ENCODE results near the gene ASGR1.
A peak's percentile ranks its signal among the peaks of the same experiment; 100 is the strongest.

Gene ASGR1

DNA sequence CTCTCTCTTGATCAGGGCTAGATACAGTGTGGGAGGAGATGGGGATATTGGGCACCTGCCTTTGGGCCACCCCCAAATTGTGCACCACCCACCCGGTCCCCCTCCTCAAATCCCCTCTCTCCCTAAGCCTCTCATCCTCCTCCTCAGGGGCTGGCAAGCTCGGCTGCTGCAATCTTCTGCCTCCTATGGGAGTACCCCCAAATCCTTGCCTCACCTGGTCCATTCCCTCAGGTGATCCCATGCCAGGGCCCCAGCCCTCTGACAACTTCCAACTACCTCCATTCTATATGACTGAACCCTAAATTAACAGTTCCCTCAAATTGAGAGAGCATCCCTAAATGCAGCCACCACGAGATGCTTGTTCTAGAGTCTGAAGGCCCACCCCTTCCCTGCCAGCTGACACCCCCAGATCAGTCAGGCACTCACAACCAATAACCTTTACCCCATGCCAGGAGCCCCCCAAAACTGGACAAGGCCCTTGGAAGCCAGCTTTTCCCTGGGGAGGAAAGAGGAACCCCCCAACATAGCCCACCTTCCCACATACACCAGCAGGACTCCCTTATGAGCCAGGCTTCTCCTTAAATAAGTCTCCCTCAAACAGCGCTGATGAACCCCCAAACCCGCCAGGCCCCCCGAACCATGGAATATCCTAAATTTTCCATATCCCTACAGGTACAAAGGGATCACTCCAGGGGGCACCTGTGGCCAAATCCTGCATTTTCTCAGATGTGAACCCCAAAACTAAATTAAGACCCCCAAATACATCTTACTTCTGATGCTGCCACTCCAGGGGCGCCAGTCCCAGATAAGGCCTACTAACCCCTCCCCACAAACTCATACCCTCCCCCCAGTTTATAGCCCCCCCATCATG lies 37.3 kb upstream of the ASGR1 start:
- DNase-seq (ENCODE audit: low read depth in 3 of 3) = no peak

DNA sequence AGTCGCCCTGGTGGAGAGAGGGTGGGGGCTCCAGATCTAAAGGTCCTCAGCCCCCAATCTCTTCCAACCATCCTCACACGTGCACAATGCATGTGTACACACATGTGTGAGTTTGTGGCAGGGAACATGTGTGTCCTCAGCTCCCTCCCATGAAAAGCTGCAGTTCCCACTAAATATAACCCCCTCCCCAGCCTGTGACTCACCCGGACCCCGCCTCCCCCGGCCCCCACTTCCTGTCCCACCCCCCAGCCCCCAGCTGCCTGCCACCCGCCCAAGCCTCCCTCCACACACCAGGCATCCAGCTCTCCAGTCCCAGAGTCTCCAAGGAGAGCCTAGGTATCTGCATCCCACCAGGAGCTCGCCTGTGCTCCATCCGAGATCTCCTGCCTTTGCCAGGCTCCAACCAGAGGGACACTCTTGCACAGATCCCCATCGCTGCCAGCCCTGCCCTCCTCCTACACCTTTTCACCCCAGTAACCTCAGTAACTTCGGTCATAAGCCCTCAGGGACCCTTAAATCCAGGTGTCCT lies 36.5 kb upstream of the ASGR1 start:
- no peak for DNase-seq (ENCODE audit: low read depth in 3 of 3)

DNA sequence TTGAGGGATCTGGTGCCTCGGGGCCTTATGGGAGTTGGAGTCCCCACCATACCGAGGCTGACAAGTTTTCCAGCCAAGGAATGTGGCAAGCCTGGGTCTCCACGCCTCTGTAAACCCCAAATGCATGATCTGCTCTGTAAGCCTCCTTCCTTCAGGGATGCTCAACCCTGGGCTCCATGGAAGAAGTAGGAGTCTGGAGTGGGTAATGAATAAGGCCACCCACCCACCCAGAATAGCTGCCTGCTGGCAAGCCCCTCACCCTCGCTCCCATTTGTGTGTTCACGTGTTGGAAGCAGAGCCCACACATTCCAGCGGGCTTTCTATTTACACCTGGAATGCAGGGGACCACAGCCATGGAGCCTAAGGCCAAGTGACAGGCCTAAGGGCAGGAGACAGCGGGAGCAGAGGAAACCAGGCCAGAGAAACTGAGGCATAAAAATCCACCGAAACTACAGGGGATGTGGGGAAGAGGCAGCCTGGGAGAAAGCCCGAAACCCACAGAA lies 36.0 kb upstream of the ASGR1 start:
- no peak for DNase-seq (ENCODE audit: low read depth in 3 of 3)

DNA sequence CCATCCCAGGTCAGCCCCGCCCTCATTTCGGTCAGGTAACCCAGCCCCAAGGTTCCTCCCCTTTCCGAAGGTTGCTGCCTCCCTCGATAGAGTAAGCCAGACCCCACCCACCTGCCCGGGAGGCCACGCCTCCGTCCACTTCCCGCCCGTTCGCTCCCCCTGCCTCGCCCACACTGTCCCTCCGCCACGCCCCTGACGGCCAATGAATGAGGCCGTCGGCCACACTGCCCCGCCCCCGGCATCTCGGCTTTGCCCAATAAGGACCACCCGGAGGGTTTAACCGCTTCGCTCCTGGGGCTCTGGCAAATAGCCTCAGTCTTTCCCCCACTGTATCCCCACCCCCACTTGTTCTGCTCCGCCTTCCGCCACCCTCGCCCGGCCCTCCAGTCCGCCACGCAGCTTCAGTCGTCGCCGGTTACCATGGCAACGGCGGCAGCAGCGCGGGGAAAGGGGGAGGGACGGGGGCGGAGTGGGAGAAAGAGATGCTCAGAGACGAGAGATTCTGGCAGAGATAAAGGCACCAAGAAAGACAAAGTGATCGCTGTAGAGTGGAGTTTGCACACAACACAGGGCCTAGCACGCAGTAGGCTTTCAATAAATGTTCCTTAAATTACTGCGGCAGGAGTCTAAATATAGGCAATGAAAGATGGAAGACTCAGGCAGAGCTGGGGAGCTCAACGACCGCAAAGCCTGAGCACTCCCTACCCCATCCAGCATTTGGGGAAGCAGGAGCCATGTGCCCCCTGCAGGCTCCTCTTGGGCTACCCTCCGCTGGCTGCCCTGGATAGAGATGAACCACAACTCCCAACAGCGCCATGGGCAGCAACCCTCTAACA lies 35.3 kb upstream of the ASGR1 start:
- DNase-seq (ENCODE audit: low read depth in 3 of 3) = peak; percentile 98 to 99 (median 98)

DNA sequence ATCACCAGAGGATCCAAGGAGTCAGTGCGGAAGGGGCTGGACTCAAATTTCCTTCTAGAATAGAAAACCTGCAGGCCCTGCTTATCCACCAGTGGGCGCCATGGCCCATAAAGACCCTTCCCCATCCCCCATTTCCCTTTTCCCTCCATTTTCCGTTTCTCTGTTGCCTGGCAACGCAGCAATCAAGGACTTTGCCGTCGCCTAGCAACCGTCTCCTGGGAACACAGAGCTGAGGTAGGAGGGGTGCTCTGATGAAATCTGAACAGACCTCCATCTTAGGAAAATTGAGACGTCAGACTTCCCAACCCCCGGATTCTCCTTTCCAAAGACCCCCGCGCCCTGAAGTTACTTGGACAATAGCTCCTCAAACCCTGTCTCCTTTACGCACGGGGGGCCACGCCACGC lies 34.7 kb upstream of the ASGR1 start:
- no peak for DNase-seq (ENCODE audit: low read depth in 3 of 3)

DNA sequence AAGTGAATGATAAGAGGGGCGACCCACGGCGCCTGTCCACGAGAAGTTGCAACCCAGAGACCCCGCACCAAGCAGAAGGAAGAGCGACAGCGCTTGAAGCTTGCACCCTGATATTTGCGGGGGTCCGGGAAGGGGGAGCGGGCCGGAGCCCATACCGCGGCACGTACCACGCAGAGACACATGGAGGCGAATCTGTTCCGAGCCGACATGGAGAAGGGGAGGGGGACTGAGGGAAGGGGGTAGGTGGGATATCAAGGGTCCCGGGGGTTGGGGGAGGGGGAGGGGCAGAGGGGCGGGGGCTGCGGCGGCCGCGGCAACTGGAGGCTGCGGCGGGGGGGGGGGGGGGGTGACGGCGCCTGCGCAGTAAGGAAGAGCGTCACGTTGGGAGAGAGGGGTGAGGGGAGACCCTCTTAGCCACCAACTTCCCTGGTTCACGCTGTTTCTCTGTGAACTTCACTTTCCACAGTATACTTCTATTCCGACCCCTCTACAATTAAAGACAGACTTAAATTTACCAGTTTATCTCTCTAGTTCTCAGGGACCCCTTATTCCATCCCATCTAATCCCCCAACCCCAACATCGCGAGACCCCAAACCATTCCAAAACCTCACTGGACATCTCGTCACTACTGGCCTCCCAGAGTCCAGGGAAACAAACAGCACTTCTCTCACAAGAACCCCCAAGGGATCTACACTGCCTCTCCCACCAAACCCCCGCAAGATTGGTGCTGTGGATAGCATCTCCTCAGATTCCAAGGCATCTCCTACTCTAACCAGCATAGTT lies 32.5 kb upstream of the ASGR1 start:
- no peak for DNase-seq (ENCODE audit: low read depth in 3 of 3)

DNA sequence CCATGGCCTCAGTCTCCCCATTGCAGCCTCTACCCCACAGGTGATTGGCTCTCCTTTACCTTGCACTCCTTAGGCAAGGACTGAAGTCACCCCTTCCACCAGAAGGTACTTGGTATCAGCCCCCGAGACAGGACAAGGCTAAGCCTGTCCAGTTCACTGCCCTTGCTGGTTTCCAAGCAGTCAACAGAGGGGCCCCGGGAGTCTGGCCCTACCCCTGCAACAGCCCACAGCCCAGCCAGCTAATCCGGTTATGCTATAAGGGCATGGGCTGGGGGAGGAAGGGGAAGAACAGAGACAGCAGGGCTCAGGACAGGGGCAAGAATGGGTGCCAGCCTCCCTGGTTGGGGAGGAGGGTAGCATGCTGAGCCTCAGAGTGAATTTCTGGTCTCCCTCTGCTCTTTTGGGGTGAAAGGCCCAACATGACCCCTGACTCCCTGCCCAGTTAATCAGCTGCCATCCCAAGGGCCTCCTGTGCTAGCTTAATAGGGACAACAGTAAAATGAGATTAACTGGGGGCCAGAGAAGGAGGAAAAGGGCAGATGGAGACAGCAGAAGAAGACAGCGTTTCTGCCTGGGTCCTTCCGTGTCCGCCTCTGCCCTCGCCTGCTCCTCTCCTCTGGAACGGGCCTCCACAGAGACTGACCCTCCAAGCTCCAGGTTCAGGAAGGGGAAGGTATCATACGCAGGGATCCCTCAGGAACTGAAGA lies 29.7 kb upstream of the ASGR1 start:
- no peak for DNase-seq (ENCODE audit: low read depth in 3 of 3)

DNA sequence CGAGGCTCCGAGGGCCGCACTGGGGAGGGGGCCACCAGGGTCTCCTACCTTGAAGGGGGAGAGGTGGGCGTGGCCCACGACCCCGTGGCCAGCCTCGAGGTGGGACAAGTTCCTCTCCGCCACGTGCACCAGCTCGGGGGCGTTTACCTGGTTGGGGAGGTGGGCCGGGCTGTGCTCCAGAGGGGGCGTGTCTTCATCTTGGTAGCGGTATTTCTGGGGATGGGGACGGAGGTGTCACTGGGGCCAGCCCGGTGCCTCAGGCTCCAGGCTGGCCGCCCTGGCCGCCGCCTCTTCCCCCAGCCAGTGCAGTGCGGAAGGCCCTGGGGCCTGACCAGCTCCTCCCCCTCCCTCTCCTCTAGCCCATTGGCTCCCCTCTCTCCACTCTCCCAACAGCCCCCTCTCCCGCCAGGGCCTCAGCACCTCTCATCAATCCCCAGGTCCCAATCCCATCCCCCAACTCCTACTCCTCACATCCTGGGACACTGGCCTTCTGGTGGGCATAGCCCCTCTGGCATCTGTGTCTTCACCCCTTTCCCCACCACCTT lies 28.9 kb upstream of the ASGR1 start:
- DNase-seq (ENCODE audit: low read depth in 3 of 3) = no peak

DNA sequence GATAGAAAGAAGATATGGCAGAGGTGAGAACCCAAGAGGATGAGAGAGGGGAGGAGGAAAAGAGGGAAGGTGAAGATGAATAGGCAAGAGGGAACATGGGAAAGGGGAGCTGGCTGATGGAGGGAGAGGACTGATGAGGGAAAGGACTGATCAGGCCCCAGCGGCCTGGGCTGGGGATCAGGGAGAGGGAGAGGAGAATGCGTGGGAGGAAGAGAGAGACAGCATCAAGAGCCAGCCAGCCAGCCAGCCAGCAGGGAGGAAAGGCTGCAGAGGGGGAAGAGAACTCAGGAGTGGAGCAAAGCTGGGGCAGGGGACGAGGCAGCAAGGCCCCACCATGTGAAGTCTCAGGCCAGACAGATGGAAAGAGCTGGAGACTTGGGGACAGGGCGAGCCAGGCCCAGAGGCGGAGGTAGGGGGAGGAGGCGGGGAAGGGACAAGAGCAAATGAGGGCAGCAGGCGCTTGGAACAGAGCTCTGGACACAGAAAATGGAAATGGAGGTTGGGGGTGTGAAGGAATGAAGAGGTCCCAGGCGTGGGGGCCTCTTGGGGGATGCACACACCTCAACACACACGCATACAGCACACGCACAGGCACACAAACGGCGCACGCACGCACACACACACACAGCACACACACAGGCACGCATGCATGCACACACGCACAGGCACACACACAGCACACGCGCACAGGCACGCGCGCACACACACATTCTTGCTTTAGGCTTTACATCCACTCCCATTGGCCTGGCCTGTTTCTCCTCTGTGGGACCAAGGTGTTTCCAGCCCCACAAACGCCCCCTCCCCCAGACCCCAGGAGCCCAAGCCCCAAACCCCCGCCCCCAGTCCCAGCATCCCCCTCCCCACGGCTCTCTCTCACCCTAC lies 28.2 kb upstream of the ASGR1 start:
- no peak for DNase-seq (ENCODE audit: low read depth in 3 of 3)

DNA sequence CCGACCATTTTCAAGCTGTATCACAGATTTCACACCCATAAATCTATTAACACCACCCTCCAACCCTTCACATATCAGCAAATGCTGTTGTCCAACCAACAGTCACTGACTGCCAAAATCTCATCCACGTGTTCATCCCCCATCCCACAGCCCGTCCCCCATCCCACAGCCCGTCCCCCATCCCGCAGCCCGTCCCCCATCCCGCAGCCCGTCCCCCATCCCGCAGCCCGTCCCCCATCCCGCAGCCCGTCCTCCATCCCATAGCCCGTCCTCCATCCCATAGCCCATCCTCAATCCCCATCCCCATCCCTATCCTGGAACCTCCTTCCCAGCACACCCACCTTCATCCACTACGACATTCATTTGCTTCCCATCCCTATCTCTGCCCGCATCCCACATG lies 26.4 kb upstream of the ASGR1 start:
- DNase-seq (ENCODE audit: low read depth in 3 of 3) = no peak

DNA sequence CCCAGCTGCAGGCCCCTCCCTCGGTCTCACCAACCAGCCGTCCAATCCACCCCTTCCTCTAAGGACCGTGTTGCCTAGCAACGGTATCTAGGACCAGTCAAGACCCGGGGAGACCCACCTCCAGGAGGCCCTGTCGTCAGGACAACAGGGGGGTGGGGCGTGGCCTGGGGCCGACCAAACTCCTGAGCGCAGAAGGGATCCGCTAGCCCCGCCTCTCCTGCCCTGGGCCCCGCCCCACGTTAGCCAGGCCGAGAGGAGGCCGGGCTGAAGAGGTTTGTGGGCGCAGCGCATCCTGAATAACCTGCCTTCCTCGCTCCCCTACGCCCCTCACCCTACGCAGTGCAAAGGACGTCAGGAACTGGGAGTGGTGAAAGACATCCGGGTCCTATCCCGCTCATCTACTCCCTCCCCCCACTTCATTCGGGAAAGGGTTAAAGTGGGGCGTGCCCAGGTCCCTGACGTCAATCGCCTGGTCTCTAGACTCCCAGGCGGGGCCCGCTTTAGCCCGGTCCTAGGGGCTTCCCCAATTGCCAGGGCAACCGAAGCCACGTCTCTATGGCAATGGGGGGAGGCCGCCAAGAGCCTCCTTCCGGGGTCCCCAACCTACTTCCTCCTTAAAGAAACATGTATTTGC lies 25.8 kb upstream of the ASGR1 start:
- DNase-seq (ENCODE audit: low read depth in 3 of 3) = peak; percentile 82 to 87 (median 85)

DNA sequence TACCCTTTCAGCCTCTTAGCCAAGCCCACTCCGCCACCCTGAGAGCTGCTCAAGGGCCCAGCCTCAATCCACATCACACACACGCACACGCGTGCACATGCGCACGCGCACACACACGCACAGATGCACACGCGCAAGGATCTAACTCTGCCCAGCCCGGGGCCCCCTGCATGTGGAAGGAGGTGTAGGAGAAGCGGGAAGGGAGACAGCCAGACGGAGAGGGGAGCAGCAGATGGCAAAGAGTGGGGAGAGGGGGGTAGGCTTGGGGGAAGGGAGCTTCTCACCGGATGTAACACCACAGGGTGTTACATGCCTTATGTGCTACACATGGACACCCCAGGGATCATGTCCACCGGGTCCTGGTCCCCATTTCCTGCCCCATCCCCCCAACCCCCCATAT lies 25.2 kb upstream of the ASGR1 start:
- no peak for DNase-seq (ENCODE audit: low read depth in 3 of 3)

DNA sequence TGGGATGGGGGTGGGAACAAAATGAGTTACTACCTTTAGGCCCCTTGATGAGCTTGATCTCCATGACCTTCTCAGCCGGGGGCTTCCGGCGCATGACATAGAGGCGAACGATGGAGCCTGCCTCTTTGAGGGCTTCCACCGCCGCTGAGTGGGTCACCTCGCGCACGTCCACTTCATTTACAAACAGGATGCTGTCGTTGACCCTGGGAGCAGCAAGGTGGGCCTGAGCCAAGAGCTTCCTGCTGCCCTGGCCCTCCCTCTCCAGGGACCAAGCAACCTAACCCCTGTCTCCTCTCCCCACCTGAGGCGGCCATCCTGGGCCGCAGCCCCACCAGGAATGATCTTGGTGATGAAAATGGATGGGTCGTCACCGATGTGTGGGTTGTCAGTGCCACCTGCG lies 24.2 kb upstream of the ASGR1 start:
- no peak for DNase-seq (ENCODE audit: low read depth in 3 of 3)

DNA sequence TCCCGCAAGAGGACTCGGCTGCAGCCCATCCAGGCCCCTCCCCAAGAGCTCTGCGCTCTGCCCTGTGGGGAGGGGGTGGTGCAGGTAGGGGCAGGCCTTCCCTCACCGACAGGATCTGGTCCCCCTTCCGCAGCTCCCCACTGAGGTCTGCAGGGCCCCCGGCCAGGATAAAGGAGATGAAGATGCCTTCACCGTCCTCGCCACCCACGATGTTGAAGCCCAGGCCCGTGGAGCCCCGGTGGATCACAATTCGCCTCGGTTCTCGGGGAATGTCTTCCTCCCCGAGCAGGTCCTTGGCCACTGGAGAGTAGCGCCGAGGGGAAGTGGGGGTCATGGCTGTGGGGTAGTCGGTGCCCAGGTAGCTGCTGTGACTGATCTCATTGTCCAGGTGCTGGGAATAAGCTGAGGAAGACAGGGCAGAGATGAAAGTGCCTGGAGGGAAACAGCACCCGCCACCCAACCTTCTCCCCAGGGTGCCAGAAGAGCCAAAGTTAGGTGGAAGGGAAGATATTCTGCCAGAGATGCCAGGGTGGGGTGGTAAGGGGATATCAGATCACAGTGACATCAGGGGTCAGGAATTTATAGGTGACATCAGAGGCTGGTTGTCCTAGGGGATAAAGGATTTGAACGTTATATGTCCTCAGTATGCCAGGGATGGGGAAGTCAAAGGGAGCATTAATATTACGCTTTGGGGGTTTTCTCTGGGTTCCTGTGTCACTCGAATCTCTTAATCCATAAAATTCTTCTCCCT lies 17.7 kb upstream of the ASGR1 start:
- no peak for DNase-seq (ENCODE audit: low read depth in 3 of 3)

DNA sequence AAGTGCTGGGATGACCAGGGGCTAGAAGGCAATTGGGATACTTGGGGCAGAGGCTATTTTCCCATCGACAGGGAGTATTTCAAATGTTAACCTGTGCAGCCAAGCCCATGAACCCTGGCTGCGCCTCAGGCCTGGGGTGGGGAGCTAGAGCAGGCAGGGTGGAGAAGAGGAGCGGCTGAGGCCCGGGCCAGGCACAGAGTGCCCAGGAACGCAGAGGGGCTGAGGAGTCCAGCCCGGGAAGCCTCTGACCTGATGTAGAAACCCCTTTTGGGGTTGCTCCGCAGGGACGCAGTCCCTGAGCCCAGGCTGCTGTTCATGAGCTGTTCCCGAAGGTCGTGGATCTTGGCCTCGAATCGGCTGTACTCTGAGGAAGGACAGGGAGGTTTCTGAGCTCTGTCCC lies 16.8 kb upstream of the ASGR1 start:
- no peak for DNase-seq (ENCODE audit: low read depth in 3 of 3)

DNA sequence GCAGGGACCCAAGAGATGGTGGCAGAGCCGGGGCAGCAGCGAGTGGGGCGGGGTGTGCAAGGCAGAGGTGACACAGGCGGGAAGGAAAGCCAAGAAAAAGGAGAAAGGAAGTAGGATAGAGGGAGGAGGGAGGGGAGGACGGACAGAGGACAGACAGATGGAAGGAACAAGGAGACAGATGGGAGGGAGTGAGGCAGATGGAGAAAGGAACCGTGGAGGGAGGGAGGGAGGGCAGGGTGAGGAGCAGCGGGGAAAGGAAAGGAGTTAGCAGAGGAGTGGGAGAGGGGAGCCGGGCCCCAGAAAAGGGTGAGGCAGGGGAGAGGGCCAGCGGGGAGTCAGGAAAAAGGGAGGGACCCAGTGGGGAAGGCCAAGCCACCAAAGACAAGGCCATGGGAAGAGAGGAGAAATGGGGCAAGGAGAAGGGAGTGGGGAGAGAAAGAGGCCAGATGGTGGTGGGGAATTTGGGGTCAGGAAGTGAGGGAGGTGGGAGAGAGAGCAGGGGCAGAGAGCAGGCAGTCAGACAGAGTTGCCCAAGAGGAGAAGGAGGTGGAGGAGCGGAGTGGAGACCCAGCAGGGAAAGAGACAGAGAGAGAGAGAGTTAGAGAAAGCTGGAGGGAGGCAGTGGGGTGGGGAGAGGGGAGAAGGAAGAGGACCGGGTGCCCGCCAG lies 13.2 kb upstream of the ASGR1 start:
- no peak for DNase-seq (ENCODE audit: low read depth in 3 of 3)

DNA sequence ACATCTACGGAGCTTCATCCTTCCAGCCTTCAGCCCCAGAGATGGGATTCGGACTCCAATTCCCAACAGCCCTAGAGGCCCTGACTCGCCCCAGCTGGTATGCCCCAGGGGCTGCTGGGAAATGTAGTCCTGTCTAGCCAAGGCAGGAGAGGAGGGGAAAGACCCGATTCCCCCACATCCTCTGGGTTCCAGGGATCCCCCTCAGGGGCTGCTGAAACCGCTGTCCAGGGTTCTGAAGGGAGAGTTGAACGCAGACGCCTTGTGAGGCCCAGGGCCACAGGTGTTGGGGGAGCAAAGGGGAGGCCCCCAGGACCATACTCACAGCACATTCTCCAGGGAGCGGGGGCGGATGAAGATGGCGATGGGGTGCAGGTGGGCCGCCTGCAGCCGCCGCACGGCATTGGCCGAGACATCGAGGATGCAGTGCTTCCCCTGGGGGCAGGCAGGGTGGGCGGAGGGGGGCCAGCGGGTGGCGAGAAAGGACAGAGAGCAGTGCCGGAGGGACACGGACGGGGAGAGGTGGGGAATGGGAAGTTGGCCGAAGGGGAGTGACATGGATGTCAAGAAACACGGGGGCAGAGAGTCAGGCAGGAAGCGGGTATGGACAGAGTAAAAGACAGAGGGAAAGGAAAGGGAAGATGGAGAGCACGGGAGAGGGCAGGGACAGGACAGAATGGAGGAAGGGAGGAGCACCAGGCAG lies 12.6 kb upstream of the ASGR1 start:
- no peak for DNase-seq (ENCODE audit: low read depth in 3 of 3)
